GM12891 (cell line): ENCODE data around the gene PLBD2.

Experiments
- POLR2A ChIP-seq: IDR thresholded peaks from 2 replicates; pipeline ENCODE4 v1.6.1; 2011; ENCODE audit warnings: low read depth, low read length, control low read depth
- POLR2AphosphoS5 ChIP-seq: IDR thresholded peaks from 2 replicates; pipeline ENCODE4 v1.6.1; 2011; ENCODE audit warnings: low read depth, low read length, control low read depth
- TAF1 ChIP-seq: IDR thresholded peaks from 2 replicates; pipeline ENCODE4 v1.6.1; 2011; ENCODE audit warnings: low read depth, low read length, control low read depth

GRCh38 chr12:113438523-113439300 is 80.3 kb downstream of the PLBD2 start:
- no peak for TF ChIP-seq POLR2AphosphoS5
- no peak for TF ChIP-seq POLR2A
- no peak for TF ChIP-seq TAF1
